Chondrocyte (in vitro differentiated cells): ENCODE results near the gene RFTN2. TPM values are rescaled to one million over a fixed set of nuclear protein-coding genes. Genes with fewer than 3 reads are reported as not detected.
"Not testable (repeated sequence)": the region's sequence is repeated elsewhere in the genome, so short reads cannot be mapped to it uniquely, and the experiment has no call there.

Experiments
- DNase-seq: peaks from one replicate; pipeline ENCODE4 v3.0.0; 2021; ENCODE audit warnings: mixed read lengths, low spot score
- H3K27ac Mint-ChIP-seq: one replicate; pipeline ENCODE4 v1.8.0; 2021; ENCODE audit warnings: mild to moderate bottlenecking, moderate library complexity, mixed read lengths; ENCODE audit not compliant: unreplicated experiment
- H3K27me3 Mint-ChIP-seq: 2 replicates; pipeline ENCODE4 v1.8.0; 2021; ENCODE audit warnings: low read depth, mixed read lengths
- H3K36me3 Mint-ChIP-seq: 2 replicates; pipeline ENCODE4 v1.8.0; 2021; ENCODE audit warnings: low read depth, mixed read lengths
- H3K4me1 Mint-ChIP-seq: 2 replicates; pipeline ENCODE4 v1.8.0; 2021; ENCODE audit warnings: low read depth, mild to moderate bottlenecking, mixed read lengths
- H3K4me3 Mint-ChIP-seq: one replicate; pipeline ENCODE4 v1.8.0; 2021; ENCODE audit warnings: mild to moderate bottlenecking, moderate library complexity, mixed read lengths; ENCODE audit not compliant: unreplicated experiment
- H3K9me3 Mint-ChIP-seq: 2 replicates; pipeline ENCODE4 v1.8.0; 2021; ENCODE audit warnings: low read depth, mixed read lengths
- long read RNA-seq: library from polyadenylated mRNA; stranded (forward); transcript quantifications from one replicate; pipeline ENCODE4 v2.0.0, GENCODE V29; 2021
- total RNA-seq: library from RNA; stranded (reverse); gene quantifications from 3 replicates; pipeline ENCODE4 v1.2.1, GENCODE V29; 2021
- TF ChIP-seq, protein P1 (sequence below): fragments of 200-600 bp; sonication (generic); IDR thresholded peaks from 2 replicates; pipeline ENCODE4 v1.5.0; 2021; ENCODE audit warnings: antibody characterized with exemption, mild to moderate bottlenecking, moderate library complexity

The RFTN2 gene, protein sequence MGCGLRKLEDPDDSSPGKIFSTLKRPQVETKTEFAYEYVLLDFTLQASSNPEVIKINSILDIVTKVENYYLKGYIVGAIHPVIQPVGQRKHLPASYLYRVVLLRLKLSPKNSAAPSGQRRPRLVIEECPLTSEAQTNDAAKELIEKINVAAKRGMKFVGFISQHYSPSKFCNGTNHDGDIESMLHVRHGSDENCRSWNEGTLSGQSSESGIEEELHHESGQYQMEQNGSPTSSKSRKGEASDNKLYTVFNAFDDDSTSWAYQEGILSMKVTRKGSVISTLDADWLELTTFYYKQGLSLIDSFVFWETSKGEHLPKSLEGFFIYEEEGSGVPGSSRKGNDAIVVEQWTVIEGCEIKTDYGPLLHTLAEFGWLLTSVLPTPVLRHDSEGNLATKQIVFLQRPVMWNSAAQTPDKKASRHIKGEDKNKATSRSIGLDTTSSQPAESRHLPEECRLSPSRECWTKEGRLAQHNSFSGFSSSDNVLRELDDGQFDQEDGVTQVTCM
- total RNA-seq: 11.5 to 28.5 TPM (median 13.6 TPM) in 3 replicates
- long read RNA-seq, full-length matches to known transcripts: 16 of 21 reads
- long read RNA-seq, partial matches to known transcripts: 2 of 21 reads
- long read RNA-seq, other reads (novel, unspliced or antisense): 3 of 21 reads

DNA sequence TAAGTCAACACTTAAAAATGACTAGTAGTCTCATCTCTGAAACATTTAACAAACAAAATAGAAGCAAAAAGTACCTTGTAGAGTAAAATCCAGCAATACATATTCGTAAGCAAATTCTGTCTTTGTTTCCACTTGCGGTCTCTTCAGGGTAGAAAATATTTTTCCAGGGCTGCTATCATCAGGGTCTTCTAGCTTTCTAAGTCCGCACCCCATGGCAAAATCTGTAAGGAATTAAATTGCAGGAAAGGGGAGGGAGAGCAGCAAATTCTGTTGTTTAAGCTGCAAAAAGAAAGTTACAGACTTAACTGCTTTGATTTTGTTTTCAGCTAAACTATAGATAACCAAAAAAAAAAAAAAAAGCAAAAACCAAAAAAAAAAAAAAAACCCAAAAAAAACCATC is at the start of gene RFTN2:
Gene RFTN2, minus strand, starts transcription at position 342 of the 400 bp plus-strand sequence. Its CDS starts 129 bp downstream, at position 213.
- Mint-ChIP-seq H3K4me3 (peak within 1 kb of the TSS; percentile 73), H3K36me3 (peaks cover 4% of the 10 kb centered on the region), H3K4me1 (peaks cover 50% of the 10 kb centered on the region), H3K9me3 (peaks cover 4% of the 10 kb centered on the region), H3K27ac (peak within 1 kb of the TSS; percentile 98), H3K27me3 (no peaks in the 10 kb centered on the region)
- no peak for DNase-seq
- TF ChIP-seq, protein P1, sequence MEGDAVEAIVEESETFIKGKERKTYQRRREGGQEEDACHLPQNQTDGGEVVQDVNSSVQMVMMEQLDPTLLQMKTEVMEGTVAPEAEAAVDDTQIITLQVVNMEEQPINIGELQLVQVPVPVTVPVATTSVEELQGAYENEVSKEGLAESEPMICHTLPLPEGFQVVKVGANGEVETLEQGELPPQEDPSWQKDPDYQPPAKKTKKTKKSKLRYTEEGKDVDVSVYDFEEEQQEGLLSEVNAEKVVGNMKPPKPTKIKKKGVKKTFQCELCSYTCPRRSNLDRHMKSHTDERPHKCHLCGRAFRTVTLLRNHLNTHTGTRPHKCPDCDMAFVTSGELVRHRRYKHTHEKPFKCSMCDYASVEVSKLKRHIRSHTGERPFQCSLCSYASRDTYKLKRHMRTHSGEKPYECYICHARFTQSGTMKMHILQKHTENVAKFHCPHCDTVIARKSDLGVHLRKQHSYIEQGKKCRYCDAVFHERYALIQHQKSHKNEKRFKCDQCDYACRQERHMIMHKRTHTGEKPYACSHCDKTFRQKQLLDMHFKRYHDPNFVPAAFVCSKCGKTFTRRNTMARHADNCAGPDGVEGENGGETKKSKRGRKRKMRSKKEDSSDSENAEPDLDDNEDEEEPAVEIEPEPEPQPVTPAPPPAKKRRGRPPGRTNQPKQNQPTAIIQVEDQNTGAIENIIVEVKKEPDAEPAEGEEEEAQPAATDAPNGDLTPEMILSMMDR: no peak

DNA sequence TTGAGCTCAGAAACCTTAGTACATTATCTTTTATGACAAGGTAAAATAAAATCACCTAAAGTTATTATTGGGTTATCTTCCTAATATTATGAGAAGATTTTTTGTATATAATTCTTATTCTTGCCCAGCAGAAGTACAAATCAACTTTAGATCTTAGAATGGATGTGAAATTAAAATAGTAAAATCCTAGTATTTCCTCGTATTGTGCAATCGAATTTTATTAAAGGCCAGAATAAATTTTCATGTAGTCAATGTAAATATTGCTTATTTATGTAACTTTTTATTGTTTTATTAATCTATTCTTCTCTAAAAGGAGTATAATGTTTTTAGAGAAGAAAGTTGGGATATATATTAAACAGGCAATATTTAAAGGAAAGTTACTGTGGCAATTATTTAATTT is 42.5 kb upstream of the RFTN2 start:
- Mint-ChIP-seq H3K27me3 (no peaks in the 10 kb centered on the region), H3K36me3 (no peaks in the 10 kb centered on the region), H3K4me1 (no peaks in the 10 kb centered on the region), H3K27ac (no peak overlapping the region), H3K4me3 (no peak overlapping the region), H3K9me3 (no peaks in the 10 kb centered on the region)
- DNase-seq: no peak
- TF ChIP-seq, protein P1: no peak

DNA sequence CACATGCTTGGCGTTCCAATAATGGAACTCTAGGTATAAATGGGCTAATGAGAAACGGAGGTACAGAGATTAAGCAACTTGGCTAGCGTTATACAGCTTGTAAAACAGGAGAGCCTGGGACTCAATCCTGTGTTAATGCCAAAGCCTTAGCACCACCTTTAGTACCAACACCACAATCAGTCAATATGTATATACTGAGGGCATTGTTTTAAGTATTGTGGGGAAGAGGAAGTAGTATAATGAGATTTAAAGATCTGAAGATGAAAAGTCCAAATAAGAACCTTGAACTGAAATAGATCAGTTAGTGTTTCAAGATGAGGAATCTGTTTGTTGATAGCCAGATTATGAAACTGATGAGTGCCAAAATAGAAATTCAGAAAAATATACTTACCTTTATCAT is 37.9 kb upstream of the RFTN2 start:
- Mint-ChIP-seq H3K36me3 (peaks cover 1% of the 10 kb centered on the region), H3K4me1 (peaks cover 16% of the 10 kb centered on the region), H3K27ac (no peak overlapping the region), H3K9me3 (no peaks in the 10 kb centered on the region), H3K4me3 (no peak overlapping the region), H3K27me3 (no peaks in the 10 kb centered on the region)
- DNase-seq: no peak
- TF ChIP-seq, protein P1: no peak

DNA sequence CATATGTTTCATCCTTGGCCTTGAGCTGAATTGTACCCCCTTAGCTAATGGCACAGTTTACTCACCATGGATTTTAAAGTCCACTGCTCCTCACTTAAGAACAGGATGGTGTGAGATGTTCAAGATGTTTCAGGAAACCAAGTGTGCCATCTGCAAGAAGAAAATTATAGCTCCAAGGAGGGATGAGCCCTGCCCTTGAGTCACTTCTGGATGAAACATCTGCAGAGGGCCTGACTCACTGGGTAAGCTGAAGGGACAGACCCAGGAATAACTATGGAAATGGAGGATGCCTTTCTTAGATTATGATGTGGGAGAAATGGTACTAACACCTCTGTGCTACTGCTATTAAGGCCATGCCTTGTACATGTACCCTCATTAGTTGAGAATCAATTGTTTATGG is 36.2 kb upstream of the RFTN2 start:
- no peak overlapping the region for H3K4me3 Mint-ChIP-seq
- no peaks in the 10 kb centered on the region for H3K9me3 Mint-ChIP-seq
- no peaks in the 10 kb centered on the region for H3K27me3 Mint-ChIP-seq
- no peak for DNase-seq
- peaks cover 1% of the 10 kb centered on the region for H3K36me3 Mint-ChIP-seq
- H3K27ac Mint-ChIP-seq: no peak overlapping the region
- TF ChIP-seq, protein P1: no peak
- H3K4me1 Mint-ChIP-seq: peaks cover 30% of the 10 kb centered on the region

DNA sequence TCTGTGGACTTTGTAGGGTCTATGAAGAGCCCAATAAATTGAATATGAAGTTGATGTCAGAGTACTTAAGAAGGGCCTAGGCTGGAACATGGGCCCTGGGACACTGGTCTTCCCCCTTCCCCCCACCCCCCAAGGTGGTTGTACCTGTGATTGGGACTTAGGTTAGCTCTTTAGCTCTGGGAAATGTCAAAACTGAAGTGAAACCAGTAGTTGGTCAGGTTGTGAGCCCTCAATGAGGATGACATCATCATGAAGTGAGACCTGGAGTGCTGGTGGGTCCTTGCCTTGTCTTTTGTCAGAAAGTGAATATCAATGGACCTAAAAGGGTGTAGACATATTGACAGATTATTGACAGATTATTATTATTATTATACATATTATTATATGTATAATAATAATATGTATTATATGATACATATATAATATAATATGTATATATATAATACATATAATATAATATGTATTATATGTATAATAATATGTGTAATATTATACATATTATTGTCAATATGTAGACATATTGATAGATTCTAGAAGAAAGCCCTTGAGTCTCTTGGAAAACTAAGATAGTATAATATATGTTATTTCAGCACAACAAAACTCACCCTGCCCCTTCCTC is 35.1 kb upstream of the RFTN2 start:
- TF ChIP-seq, protein P1: no peak
- Mint-ChIP-seq H3K4me1 (peaks cover 38% of the 10 kb centered on the region), H3K27me3 (no peaks in the 10 kb centered on the region), H3K36me3 (peaks cover 1% of the 10 kb centered on the region), H3K27ac (no peak overlapping the region), H3K4me3 (no peak overlapping the region), H3K9me3 (no peaks in the 10 kb centered on the region)
- no peak for DNase-seq

DNA sequence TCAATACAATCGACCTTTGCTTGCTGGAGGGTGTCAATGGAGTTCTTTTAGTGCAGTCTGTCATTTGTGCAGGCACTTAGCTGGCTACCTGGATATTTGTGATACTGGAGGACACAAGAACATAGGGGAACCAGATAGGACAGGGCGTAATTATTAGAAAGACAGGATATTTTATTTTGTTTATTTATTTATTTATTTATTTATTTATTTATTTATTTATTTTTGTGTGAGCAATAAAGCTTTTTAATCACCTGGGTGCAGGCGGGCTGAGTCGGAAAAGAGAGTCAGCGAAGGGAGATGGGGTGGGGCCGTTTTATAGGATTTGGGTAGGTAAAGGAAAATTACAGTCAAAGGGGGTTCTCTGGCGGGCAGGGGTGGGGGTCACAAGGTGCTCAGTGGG is 33.8 kb upstream of the RFTN2 start:
- not testable (repeated sequence) for H3K4me3 Mint-ChIP-seq, H3K9me3 Mint-ChIP-seq, DNase-seq, H3K36me3 Mint-ChIP-seq, H3K27me3 Mint-ChIP-seq, H3K27ac Mint-ChIP-seq
- peaks cover 43% of the 10 kb centered on the region for H3K4me1 Mint-ChIP-seq
